Stimulated activated CD4-positive, alpha-beta T cell treated with anti-CD3 and anti-CD28 coated beads, Interleukin-1b, Interleukin-23, amount 100 ng/mL, for 4 hours (primary cell): Measurements from ENCODE around the gene PNISR.
"Not testable (repeated sequence)": the region's sequence is repeated elsewhere in the genome, so short reads cannot be mapped to it uniquely, and the experiment has no call there.

Source experiments
- DNase-seq, 2 donors: peaks; one replicate each; pipeline ENCODE4 v3.0.0-alpha.2; 2020; ENCODE audit warnings: low read depth in 2 of 2

The PNISR gene, protein sequence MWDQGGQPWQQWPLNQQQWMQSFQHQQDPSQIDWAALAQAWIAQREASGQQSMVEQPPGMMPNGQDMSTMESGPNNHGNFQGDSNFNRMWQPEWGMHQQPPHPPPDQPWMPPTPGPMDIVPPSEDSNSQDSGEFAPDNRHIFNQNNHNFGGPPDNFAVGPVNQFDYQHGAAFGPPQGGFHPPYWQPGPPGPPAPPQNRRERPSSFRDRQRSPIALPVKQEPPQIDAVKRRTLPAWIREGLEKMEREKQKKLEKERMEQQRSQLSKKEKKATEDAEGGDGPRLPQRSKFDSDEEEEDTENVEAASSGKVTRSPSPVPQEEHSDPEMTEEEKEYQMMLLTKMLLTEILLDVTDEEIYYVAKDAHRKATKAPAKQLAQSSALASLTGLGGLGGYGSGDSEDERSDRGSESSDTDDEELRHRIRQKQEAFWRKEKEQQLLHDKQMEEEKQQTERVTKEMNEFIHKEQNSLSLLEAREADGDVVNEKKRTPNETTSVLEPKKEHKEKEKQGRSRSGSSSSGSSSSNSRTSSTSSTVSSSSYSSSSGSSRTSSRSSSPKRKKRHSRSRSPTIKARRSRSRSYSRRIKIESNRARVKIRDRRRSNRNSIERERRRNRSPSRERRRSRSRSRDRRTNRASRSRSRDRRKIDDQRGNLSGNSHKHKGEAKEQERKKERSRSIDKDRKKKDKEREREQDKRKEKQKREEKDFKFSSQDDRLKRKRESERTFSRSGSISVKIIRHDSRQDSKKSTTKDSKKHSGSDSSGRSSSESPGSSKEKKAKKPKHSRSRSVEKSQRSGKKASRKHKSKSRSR

DNA sequence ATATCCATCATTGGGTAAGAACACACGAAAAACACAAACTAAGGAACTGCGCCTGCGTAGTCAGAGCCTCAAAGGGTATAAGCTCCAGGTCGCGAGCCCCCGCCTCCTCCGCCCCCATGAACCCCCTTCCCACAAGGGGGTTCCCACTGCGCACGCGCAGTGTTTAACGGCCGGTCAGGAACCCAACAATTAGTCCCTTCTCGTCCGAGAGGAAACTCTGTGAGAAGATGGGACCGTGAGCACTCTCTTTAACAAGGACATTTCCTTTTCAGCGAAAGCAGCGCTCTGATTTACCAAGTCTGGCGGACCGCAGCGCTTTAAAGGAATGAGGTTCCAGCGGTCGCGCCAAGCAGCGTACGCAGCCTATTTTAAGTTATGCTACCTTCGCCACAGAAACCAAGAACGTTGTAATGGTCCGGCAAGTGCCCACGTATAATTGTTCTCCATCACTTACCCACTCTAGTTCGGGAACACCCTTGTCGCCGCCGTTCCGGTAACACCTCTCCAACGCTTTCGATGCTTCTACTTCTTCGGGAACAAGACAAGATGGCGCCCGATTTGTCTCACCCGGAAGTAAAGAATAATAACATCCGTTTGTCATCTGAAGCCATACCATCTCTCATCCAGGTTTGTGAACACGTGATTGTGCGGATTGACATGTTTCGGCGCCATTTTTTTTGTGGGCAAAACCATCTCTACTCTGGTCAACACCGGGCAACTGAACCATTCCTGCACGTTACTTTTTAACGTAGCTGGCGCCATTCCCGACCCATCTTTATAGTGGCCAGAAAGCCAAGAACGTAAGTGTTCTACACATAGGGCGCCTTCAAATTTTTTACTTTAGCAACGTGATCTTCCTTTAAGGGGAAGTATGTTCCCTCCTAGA, at the start of gene PNISR:
TSS of gene PNISR (minus strand) at position 548 of the 886 bp plus-strand sequence. CDS start 10,649 bp downstream, outside the sequence.
- peak; percentile 75 to 78 for DNase-seq

DNA sequence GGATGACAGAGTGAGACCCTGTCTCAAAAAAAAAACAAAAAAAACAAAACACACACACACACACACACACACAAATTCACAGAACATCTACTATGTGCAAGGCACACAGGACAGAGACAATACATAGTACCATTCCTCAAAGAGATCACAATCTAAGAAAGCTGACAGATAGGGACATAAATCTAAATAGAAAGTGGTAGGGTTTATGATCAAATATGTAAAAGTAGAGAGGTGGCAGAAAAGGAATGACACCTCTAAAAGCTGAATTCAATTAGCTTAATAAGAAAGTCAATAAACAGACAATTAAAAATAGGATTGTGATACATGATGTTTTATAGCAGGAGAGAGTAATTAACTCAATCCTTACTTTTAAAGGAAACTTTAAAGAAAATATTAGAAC, 48.6 kb upstream of the PNISR start:
- DNase-seq = no peak

DNA sequence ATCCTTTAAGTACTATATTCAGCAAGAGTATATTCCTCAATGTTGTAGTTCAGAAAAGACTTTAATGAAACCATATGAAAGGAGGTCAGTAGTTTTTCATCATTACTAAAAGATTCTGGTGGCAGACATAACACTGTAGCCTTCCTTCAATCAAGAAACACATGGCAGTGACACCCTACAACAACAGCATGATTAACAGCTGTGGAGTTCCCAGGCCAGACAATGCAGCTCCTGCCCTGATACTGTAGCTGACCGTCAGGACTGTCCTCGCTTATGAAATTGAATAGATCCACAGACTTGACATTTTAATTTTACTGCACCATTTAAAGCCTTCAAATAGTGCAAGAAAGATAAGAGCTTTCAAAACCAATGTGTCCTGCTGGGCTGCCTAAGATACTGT, 46.5 kb upstream of the PNISR start:
- DNase-seq = no peak

DNA sequence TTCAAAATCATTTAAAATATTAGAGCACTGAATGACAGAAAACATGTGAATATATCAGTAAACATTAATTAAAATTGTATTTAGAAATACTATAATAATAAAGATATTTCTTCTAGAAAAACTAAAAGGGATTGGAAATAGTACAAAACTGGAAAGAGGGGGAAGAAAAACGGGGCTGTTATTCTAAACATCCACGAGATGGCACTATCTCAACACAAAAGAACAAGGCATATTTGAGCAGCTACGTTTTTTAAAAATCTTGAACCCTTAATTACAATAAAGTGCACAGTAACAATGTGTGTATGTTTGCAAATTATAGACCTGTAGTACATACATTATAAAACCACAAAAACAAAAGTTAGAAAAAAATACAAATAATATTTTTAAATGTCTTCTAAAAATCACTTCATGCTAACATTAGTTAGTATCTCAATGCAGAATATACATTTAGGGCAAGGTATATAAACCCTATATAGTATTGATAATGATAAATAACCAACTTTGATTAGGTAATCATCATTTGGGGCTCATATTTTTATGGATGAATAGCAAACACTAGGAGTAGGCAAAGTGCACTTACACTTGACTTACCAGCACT, 42.5 kb upstream of the PNISR start:
- no peak for DNase-seq

DNA sequence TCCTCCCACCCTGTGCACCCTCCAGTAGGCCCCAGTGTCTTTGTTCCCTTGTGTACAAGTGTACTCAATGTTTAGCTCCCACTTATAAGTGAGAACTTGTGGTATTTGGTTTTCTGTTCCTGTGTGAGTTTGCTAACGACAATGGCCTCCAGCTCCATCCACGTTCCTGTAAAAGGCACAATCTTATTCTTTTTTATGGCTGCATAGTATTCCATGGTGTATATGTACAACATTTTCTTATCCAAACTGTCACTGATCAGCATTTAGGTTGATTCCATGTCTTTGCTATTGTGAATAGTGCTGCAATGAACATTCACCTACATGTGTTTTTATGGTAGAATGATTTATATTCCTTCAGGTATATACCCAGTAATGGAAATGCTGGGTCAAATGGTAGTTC, 34.0 kb upstream of the PNISR start:
- DNase-seq = not testable (repeated sequence)

DNA sequence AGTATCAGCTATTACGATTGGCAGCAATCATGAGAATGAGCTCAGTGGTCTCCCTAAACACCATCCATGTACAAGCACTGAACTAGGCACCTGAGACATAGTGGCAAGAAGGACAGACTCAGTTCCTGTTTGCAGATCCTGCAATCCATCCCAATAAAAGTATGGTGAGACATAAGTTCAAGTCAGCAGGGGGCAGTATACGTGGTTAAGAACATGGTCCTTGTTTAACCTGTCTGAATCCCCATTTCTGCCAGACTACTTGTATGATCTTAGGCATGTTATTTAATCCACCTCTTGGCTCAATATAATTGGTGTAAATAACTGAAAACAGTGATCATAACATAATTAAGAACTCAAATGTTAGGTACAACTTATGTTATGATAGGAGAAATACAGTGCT, 33.2 kb upstream of the PNISR start:
- no peak for DNase-seq

DNA sequence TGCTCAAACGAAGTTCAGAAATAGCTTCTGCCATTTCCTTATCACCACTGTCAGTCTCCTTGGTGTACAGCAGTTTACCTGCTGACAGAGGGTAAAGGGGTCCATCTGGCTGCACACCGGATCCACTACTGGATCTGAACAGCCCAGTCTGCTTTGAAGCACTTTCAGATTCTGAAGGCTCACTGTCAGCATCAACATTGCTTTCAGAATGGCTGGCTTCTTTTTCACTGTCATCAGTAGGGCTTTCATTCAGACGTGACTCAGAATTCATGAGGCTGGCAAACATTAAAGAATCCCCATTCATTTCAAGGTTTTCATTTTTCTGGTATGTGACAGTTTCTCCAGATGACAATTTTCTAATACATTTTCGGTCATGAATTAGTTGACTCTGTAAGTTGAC, 21.0 kb upstream of the PNISR start:
- DNase-seq = no peak

DNA sequence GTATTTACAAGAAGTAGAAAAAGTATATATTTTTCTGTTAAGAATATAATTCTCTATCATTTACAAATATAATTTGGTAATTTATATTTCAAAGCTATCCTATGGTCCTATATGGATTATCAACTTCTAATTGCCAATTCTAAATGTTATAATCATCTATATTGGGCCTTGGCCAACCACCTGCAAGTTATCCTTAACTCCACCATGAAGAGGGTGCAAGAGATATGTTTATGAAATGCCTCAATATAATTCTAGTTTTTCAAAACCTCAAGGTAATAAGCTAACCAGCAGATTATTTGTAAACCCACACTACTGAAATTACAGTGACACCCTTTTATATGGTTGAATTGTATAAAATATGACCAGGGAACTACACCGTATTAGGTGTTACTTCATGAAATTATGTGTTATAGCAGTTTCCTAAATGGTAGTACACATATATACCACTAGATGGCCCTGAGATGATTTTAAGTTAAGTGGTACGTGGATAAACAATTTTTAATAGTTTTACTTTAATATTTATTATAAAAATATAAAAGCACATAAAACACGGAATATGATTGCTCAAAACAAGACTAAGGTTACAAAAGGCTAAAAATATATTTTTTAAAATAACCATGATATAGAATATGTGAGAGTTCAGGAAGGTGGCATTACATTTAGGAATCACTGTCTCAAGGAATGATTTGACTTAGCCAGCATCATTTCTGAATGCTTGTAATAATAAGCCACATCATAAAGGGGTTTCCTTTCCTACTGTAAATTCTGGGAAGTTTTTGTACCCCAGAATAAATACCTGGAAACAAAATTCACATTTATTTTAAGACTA, 9.8 kb upstream of the PNISR start:
- DNase-seq = no peak

DNA sequence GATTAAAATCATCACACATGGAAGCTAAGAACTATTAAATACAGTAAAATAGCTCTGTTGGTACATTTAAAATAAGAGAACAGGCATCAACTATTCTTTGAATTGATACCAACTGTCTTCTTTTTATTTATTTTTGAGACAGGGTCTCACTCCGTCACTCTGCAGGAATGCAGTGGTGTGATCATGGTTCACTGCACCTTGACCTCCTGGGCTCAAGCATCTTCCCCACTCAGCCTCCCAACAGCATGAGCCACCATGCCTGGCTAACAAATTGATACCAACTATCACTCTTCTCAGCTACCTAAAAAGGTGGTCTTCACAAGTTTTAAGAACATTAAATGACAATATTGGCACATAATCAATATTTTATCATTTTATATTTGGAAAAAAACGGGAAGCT, 7.8 kb upstream of the PNISR start:
- no peak for DNase-seq

DNA sequence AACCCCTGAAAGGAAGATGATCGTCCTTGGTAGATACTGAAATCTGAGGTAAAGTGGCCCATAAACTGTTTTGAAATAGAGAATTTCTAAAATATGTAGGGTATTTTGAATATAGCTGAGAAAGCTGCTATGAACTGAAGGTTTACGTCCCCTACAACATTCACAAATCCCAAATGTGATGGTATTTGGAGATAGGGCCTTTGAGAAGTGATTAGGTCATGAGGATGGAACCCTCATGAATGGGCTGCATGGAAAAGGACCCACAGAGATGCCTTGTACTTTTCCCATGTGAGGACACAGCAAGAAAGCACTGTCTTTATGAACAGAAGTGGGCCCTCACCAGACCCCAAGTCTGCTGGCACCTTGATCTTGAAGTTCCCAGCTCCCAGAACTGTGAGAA, 6.8 kb upstream of the PNISR start:
- DNase-seq = no peak

DNA sequence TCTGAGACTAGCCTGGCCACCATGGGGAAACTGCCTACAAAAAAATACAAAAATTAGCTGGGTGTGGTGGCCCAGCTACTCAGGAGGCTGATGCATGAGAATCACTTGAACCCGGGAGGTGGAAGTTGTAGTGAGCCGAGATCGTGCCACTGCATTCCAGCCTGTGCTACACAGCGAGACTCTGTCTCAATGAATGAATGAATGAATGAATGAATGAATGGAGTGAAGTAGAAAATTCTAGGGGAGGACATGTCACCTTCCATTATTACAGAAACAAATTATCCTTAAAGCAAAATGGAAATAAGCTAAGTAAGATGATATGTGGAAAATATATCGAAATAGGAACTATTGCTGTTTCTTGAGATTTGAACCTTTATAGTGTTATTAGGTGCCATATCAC, 2.9 kb upstream of the PNISR start:
- no peak for DNase-seq

DNA sequence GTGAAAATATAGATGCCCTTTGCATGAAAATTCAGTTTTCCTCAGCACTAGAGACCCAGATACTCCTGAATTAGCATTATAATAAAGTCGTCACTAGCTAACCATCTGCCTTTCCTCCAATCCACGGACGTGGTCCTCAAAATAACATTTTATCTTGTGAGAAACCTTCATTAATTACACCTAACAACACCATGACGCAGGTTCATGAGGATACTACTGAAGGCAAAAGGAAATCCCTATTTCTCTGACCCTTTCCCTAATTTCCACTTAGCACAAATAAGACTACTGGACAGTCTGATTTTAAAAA, 1.3 kb upstream of the PNISR start:
- no peak for DNase-seq

DNA sequence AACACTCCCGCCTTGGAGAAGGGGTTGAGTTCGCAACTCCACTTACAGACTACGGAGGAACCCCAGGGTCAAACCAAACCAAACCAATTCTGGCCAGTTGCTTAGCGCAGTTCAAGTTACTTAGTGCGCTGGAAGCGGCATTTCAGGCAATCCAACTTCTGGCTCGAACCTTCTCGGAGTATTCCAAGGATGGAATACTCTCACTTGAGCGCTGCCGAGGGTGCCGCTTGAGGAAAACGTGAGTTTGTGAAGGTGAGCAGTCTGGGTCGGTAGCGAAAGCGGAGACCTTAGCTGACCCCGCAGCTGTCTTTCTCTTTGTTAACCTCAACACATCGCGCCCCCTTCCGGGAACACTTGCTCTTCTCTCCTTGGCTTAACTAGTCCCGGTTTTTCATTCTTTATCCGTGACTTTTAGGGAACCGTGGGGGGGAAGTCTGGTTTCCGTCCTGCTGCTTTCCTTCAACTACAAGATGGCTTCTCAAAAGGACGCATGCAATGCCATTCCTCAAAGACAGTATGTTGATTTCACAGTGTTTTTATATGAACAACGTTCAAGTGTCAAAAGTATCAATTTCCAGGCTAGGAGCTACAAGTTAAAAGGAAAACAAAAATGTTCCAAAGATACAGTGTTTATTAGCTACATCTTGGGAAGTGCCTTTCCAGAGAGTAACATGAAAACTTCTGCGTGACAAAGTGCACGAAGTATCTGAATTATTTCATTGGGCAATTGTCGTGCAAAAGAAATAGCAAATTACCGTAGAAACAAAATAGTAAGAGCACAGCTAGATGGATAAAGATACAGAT, 741 bp upstream of the PNISR start:
- DNase-seq = peak; percentile 37 to 44

DNA sequence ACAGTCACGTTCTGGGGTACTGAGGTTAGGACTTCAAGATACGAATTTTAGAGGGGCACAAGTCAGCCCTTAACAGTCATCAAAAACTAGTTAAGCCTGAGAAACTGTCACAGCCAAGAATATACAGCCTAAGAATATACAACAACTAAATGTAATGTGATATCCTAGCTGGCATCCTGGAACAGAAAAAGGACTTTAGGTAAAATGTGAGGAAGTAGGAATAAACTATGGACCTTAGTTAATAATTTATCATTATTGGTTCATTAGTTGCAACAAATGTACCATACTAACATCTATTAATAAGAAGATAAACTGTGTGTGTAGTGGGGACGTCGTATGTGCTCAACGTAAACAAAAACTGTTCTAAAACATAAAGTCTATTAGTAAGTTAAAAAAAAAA, 1.1 kb downstream of the PNISR start:
- DNase-seq = no peak

DNA sequence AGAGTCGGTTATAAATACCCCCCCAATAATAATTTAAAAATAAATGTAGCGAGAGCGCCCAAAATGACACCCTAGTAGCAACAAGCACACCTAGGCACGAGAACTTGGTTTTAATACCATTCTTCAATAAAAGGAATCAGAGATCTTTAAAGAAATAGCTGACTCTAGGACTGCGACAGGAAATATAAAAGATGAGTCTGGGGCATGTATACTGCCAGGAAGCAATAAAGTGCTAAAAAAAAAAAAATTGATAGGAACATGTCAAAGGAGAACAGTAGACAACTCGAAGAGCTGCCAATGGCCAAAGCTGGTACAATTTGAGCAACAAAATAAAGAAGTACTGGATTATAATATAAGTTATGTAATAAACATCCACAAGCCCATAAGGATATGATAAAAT, 2.2 kb downstream of the PNISR start:
- no peak for DNase-seq

DNA sequence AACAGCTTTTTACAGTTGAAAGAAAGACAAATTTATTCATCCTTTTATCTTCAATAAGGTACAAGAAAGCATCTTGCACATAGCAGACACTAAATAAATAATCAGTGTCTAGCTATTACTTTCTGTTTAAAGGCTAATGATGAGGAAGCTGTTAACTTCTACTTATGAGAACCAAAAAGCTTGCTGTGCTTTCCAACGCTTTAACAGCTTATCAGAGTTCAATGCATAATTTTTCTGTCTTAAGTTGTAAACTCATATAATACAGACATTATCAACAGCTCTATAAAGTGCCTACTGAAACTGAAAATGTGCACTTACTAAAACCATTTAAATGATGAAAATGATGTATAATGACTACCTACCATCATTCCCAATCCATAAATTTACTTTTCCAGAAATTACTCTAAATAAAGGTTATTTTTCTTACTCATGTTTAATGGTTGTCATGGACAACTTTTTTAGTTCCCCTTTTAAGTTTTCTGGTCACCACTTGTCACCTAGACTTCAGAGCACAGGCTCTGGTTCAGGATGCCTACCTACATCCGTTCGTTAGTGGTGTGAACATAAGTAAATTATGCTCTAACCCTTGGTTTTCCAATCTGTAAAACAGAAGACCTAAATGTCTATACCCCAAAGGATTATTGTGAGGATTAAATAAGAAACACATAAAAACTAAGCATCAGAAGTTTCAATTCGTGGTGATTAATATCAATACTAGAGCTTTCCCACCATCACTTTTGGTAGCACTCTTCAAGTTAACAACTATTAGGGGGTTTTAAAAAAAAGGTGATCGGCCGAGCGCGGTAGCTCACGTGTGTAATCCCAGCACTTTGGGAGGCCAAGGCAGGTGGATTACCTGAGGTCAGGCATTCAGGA, 8.0 kb downstream of the PNISR start:
- no peak for DNase-seq

DNA sequence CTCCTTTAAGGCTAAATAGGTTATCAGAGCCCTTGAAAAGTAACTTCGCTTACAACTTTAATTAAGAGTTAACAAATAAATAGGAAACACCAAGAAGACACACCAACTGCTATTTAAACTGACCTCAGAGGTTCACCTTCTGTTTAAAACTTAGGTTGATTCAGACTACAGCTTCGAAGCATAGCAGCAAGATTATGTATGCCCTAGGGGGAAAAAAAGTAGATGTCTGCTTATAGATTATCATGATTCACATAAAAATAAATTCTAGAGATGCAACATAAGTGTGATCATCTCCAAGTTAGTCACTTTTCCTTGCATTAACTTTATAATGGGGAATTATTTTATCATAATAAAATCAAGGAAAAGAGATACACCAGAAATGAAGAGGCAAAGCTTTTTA, 8.9 kb downstream of the PNISR start:
- DNase-seq = no peak

DNA sequence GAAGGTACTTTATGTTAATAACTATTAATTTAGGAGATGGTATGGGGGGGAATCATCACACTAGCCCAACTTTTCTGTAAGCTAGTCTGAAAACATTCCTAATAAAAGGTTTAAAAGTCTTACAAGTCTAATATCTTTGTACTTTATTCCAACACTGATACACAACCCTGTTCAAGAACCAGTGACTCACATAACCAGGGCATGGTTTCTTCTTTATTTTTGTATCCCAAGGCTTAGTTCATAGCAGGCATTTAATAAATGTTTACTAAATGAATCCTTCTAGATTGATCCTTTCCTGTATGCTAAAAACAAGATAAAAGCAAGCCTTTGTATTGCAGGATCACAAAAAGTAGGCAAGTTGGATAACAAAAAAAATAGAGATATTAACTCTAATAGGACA, 9.7 kb downstream of the PNISR start:
- no peak for DNase-seq

DNA sequence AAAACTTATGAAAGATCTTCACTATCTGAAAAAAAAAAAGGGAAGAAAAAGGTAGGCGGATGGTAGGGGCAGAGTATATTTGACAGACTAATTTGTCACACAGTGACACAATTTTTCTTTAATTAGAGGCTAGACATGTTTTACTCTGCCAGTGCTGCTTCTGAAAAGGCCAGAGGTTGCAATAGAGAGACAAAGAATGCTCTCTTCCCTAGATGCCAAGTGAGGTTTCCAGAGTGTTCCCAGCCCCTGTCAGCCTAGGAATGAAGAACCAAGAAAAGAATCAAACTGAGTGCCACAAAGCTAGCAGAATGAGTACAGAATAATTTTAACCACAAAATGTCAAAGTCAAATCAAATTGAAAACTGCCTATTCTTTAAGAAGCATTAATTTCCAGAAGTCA, 13.0 kb downstream of the PNISR start:
- no peak for DNase-seq
